Endodermal cell (in vitro differentiated cells): ENCODE measurements around the gene KCNJ3. TPM values are rescaled to one million over a fixed set of nuclear protein-coding genes. Genes with fewer than 3 reads are reported as not detected.

ENCODE experiments used
- DNase-seq: peaks from one replicate; pipeline ENCODE4 v3.0.0-alpha.2; 2017
- H3K27ac ChIP-seq: 2 replicates; pipeline ENCODE4 v1.5.1; 2013; ENCODE audit warnings: mild to moderate bottlenecking, low read depth, low read length, moderate library complexity
- H3K27me3 ChIP-seq: 2 replicates; pipeline ENCODE4 v1.6.1; 2013; ENCODE audit warnings: mild to moderate bottlenecking, low read length, moderate library complexity; ENCODE audit not compliant: insufficient read depth, control insufficient read depth, poor library complexity, severe bottlenecking
- H3K36me3 ChIP-seq: 2 replicates; pipeline ENCODE4 v1.7.0; 2013; ENCODE audit warnings: mild to moderate bottlenecking, low read length, moderate library complexity; ENCODE audit not compliant: control insufficient read depth, insufficient read depth
- H3K4me1 ChIP-seq: one replicate; pipeline ENCODE4 v1.7.0; 2013; ENCODE audit warnings: low read length; ENCODE audit not compliant: control insufficient read depth, insufficient read depth
- H3K4me3 ChIP-seq: 2 replicates; pipeline ENCODE4 v1.5.1; 2013; ENCODE audit warnings: mild to moderate bottlenecking, low read length, moderate library complexity
- H3K9ac ChIP-seq: 2 replicates; pipeline ENCODE4 v1.6.1; 2013; ENCODE audit warnings: mild to moderate bottlenecking, low read length, moderate library complexity; ENCODE audit not compliant: poor library complexity, severe bottlenecking; ENCODE audit errors: extremely low read depth
- H3K9me3 ChIP-seq: 2 replicates; pipeline ENCODE4 v1.6.1; 2013; ENCODE audit warnings: mild to moderate bottlenecking, low read length, moderate library complexity; ENCODE audit not compliant: control insufficient read depth
- H3K27ac Mint-ChIP-seq: 2 replicates; pipeline ENCODE4 v1.8.0; 2020; ENCODE audit warnings: mixed read lengths
- H3K27me3 Mint-ChIP-seq: 2 replicates; pipeline ENCODE4 v1.8.0; 2021; ENCODE audit warnings: mild to moderate bottlenecking, mixed read lengths; ENCODE audit not compliant: insufficient read depth
- H3K36me3 Mint-ChIP-seq: 2 replicates; pipeline ENCODE4 v1.8.0; 2020; ENCODE audit warnings: low read depth, mixed read lengths
- H3K4me1 Mint-ChIP-seq: 2 replicates; pipeline ENCODE4 v1.8.0; 2020; ENCODE audit warnings: mixed read lengths
- H3K4me3 Mint-ChIP-seq: 2 replicates; pipeline ENCODE4 v1.8.0; 2020; ENCODE audit warnings: mild to moderate bottlenecking, moderate library complexity, mixed read lengths
- H3K9me3 Mint-ChIP-seq: 2 replicates; pipeline ENCODE4 v1.8.0; 2020; ENCODE audit warnings: mild to moderate bottlenecking, mixed read lengths
- WGBS, 2 experiments: methylation state at CpG; one replicate each; pipeline versions ENCODE4 v1.1.5 to v1.1.7; 2013; ENCODE audit warnings: missing lambda C conversion rate in 2 of 2, mixed read lengths in 1 of 2; ENCODE audit not compliant: insufficient coverage in 1 of 2, insufficient read length in 1 of 2; 5-methylcytosine and 5-hydroxymethylcytosine counted together
- total RNA-seq, 2 donors: library from RNA; stranded (reverse); fragmentation: NEBNext Ultra II Directional in 1 of 2; extraction: Animal tissue kit (Norgen Biotek cat#: 25700) in 1 of 2; gene quantifications; 2 replicates in 1 of 2; 3 replicates in 1 of 2; pipeline ENCODE4 v1.2.1, GENCODE V29; 2021
- TF ChIP-seq, protein P1 (sequence below): fragments of 200-600 bp; sonication (generic); conservative IDR thresholded peaks from 2 replicates; pipeline ENCODE4 v1.5.0; 2021; ENCODE audit warnings: antibody characterized with exemption, mild to moderate bottlenecking

The KCNJ3 gene
- total RNA-seq, 2 donors from 2014 or later: 4.3 to 7.6 TPM

DNA sequence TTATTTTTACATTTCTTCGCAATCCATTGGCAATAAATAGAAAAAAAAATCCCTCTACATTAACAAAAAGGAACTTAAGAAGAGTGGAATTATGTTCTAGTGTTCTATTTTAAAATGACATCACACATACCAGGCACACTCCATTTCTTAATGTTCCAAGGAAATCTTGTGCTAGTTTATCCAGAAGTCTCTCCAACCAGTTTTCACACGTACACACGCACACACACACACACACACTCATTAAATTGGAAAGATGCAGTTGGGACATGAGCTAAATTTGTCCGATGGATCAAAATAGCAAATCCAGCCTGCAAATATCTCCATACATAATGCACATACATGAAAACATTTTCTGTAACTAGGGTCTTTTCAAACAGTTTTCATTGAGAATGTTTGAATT lies 78.3 kb downstream of the KCNJ3 start:
- Histone ChIP-seq H3K36me3 (no peaks in the 10 kb centered on the region), H3K9me3 (no peaks in the 10 kb centered on the region), H3K4me3 (no peak overlapping the region), H3K27ac (no peak overlapping the region), H3K4me1 (no peaks in the 10 kb centered on the region), H3K27me3 (no peaks in the 10 kb centered on the region), H3K9ac (no peak overlapping the region)
- TF ChIP-seq, protein P1, sequence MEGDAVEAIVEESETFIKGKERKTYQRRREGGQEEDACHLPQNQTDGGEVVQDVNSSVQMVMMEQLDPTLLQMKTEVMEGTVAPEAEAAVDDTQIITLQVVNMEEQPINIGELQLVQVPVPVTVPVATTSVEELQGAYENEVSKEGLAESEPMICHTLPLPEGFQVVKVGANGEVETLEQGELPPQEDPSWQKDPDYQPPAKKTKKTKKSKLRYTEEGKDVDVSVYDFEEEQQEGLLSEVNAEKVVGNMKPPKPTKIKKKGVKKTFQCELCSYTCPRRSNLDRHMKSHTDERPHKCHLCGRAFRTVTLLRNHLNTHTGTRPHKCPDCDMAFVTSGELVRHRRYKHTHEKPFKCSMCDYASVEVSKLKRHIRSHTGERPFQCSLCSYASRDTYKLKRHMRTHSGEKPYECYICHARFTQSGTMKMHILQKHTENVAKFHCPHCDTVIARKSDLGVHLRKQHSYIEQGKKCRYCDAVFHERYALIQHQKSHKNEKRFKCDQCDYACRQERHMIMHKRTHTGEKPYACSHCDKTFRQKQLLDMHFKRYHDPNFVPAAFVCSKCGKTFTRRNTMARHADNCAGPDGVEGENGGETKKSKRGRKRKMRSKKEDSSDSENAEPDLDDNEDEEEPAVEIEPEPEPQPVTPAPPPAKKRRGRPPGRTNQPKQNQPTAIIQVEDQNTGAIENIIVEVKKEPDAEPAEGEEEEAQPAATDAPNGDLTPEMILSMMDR: no peak
- Mint-ChIP-seq H3K27me3 (no peaks in the 10 kb centered on the region), H3K27ac (no peak overlapping the region), H3K36me3 (no peaks in the 10 kb centered on the region), H3K4me3 (no peak overlapping the region), H3K9me3 (no peaks in the 10 kb centered on the region), H3K4me1 (no peaks in the 10 kb centered on the region)
- DNase-seq: no peak
- WGBS, 2 experiments: 60 to 75% methylated on average over 1 to 3 of the region's 4 CpGs

DNA sequence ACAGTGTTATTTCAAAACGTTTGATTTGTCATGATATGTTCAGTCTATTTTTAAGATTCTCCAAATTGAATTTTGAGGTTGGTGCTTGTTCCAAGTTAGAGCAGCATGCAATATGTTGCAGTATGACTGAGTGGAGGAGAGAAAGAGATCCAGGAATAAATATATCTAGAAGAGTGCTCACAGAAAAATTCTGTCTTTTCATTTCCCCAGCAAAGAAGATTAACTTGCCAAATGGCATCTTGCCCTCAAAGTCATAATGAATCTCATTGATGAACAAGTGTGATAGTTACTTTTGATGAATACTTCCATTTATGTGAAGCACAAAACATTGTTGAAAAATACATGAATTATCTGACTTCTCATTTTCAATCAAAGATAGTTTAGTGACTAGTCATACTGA lies 95.9 kb downstream of the KCNJ3 start:
- no peaks in the 10 kb centered on the region for H3K27me3 Mint-ChIP-seq
- H3K36me3 Mint-ChIP-seq: no peaks in the 10 kb centered on the region
- WGBS, 2 experiments: 92 to 100% methylated on average over 1 of the region's 1 CpG
- H3K9me3 Mint-ChIP-seq: no peaks in the 10 kb centered on the region
- no peaks in the 10 kb centered on the region for H3K36me3 ChIP-seq
- no peak overlapping the region for H3K4me3 Mint-ChIP-seq
- no peak overlapping the region for H3K9ac ChIP-seq
- H3K27me3 ChIP-seq: no peaks in the 10 kb centered on the region
- H3K9me3 ChIP-seq: no peaks in the 10 kb centered on the region
- H3K27ac ChIP-seq: no peak overlapping the region
- TF ChIP-seq, protein P1: no peak
- no peak for DNase-seq
- no peak overlapping the region for H3K4me3 ChIP-seq
- peaks cover 23% of the 10 kb centered on the region for H3K4me1 Mint-ChIP-seq
- H3K4me1 ChIP-seq: peaks cover 6% of the 10 kb centered on the region
- no peak overlapping the region for H3K27ac Mint-ChIP-seq

DNA sequence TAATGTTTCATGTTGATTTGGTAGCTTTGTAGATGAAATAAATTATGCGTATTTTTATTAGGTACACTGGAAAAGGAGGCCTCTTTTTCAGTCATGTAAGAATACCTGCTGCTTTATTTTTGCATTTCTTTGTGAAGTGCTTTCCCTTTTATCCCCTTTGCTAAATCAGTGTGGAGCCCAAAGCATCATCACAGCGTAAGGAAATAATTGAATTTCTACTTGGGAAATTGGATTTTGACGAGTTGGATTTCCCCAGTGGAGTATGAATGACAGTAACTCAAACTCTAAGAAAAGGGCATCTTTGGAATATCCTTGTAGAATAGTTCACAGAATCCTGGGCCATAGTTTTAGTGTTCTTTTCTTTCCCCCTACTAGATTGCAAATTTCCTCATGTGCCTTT lies 97.2 kb downstream of the KCNJ3 start:
- Mint-ChIP-seq H3K4me1 (peaks cover 22% of the 10 kb centered on the region), H3K27me3 (no peaks in the 10 kb centered on the region), H3K4me3 (no peak overlapping the region), H3K36me3 (no peaks in the 10 kb centered on the region), H3K27ac (no peak overlapping the region), H3K9me3 (no peaks in the 10 kb centered on the region)
- H3K27ac ChIP-seq: no peak overlapping the region
- no peak overlapping the region for H3K9ac ChIP-seq
- WGBS, 2 experiments: 59 to 80% methylated on average over 2 to 3 of the region's 3 CpGs
- no peak for DNase-seq
- H3K4me1 ChIP-seq: peaks cover 5% of the 10 kb centered on the region
- H3K27me3 ChIP-seq: no peaks in the 10 kb centered on the region
- no peak overlapping the region for H3K4me3 ChIP-seq
- no peaks in the 10 kb centered on the region for H3K9me3 ChIP-seq
- TF ChIP-seq, protein P1: no peak
- no peaks in the 10 kb centered on the region for H3K36me3 ChIP-seq
